GM18526 (cell line): ENCODE results near the gene GCNT4.

Experiments
- POLR2A ChIP-seq: IDR thresholded peaks from 3 replicates; pipeline ENCODE4 v1.6.1; 2011; ENCODE audit not compliant: insufficient read length; ENCODE audit errors: extremely low read depth

The GCNT4 gene

DNA sequence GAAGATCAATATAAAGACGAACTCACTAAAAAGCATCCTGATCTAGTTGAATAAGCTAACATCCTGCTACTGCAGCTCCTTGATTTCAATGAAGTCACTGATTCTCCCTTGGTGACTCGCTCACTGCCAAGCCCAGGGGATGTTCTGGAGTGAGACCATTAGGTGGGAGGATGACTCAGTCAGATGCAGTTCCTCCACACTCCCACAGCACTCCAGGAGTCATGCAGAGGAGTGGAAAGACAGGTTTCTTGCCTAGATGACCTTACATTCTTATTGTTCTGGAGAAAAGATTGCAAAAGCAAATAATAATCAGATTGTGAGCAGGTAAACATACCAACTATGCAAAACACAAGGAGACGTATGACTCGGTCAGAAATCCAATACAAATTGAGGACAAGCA lies 15.3 kb downstream of the GCNT4 start:
- no peak for TF ChIP-seq POLR2A

GRCh38 chr5:75034137-75034739 lies 18.1 kb downstream of the GCNT4 start:
- TF ChIP-seq POLR2A, result no peak

DNA sequence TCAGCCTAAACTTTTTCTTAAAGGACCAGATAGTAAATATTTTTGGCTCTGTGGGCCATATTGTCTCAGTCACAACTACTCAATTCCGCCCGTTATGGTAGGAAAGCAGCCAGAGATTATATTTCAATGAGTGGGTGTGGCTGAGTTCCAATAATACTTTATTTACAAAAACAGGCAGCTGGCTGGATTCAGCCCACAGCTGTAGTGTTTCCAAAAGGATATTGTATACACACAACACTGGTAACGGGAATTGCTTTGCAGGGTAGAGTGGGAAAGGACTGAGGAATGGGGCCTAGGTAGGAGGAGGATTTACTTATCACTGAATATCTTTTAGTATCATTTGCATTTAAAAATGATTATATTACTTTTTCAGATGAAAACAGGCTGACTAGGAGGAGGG lies 21.0 kb downstream of the GCNT4 start:
- TF ChIP-seq POLR2A, result no peak

DNA sequence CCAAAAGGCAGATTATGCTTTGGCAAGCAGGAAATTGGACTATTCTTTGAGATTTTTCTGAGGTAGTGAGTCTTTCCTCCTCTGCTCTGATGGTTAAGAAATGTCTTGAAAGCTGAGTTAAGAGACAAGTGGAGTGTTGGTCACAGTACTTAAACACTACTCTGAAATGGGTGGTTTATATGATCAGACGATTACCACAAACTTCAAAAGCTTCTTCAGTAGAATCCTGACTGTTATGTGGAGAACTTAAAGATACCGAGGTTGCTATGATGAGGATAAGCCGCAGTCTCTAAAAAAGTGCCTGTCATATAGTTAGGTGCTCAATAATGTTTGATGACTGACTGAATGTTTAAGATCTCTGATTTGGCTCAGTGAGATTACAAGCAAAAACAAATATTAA lies 24.3 kb downstream of the GCNT4 start:
- no peak for TF ChIP-seq POLR2A

- no peak for TF ChIP-seq POLR2A
Observed at GRCh38 chr5:75023368-75024159, 28.8 kb downstream of the GCNT4 start.

GRCh38 chr5:75021800-75022199 lies 30.6 kb downstream of the GCNT4 start:
- TF ChIP-seq POLR2A, result no peak

DNA sequence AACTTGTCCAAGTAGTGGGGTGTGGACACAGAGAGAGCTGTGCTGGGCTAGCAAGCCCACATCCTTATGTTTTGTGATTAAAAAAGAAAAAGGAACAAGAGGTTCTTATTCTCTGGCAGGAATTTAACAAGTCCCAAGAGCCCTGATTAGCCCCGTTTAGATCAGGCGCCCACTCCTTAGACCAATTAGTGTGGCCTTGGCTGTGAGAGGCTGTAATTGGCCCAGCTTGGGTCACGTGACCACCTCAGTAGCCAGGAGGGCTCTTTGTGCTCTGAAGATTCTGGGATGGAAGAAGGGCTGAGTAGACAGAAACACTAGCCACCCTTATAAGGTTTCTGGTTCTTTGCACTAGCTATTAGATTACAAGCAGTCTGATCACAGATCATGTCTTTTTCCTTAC lies 31.1 kb downstream of the GCNT4 start:
- TF ChIP-seq POLR2A, result no peak

DNA sequence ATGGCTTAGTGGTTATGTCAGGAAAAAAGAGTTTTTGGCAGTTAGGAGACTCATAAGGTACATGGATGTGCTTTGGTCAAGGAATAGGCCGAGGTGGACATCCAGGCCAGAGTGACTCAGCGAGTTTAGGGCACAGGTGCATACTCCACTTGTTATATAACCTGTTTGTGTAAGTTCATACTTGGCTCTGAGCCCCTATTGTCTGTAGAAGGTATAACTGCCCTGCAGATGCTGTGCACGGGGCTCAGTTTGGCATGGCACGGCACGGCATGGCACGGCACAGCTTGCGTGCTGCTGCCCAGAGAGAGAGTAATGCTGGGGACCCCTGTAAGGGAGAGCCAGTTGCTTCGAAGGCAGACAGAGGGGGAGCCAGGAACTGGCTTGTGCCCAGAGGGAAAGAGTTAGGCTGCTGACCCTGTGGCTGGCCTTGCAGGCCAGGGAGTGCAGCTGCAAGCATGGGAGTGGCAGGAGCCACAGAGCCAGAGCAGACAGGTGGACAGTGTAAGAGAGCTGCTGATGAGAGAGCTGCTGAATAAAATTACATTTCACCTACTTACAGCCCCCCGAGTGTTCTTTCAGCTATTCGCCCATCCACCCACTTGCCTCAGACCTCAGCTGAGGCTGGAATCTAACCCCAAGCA lies 32.2 kb downstream of the GCNT4 start:
- no peak for TF ChIP-seq POLR2A

DNA sequence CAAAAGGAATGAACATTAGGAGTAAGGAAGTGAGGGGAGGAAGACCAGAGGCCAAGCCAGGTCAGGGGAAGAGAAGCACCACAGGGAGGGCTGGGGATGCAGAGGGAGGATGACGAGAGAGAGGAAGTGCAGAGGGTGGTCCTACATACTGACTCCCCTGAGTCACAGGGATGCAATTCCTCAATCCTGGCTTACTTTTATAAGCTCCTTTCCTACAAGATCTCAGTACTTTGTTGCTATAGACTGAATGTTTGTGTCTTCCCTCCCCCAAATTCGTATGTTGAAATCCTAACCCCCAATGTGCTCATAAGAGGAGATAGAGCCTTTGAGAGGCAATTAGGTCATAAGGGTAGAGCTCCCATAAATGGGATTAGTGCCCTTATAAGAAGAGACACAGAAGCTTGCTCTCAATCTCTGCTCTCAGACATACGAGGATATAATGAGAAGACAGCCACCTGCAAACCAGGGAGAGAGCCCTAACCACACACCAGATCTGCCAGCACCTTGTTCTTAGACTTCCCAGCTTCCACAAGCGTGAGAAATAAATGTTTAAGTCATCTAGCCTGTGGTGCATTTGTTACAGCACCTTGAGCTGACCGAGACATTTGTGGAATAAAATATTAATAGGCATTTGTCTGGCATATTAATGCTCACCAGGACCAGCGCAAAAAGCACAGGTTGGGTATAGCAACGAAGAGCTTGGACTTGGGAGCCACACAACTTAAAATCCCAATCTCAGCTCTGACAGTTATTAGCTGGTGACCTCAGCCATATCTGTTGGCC lies 33.4 kb downstream of the GCNT4 start:
- TF ChIP-seq POLR2A, result no peak

DNA sequence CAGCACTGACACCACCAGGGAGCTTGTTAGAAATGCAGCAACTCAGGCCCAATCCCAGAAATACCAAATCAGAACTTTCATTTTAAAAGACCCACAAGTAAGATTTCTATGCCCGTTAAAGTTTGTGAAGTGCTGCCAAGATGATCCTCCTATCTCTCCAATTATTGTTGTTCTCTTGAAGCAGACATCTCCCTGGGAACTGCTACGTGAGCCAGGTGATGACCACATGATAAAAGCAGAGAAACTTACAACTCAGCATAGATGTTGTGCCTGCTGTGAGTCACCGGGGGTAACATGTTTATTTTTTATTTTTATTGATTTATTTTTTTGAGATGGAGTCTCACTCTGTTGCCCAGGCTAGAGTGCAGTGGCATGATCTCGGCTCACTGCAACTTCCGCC lies 34.4 kb downstream of the GCNT4 start:
- TF ChIP-seq POLR2A, result no peak

- no peak for TF ChIP-seq POLR2A
Observed at GRCh38 chr5:75016896-75017295, 35.5 kb downstream of the GCNT4 start.

GRCh38 chr5:75012748-75013147 lies 39.6 kb downstream of the GCNT4 start:
- no peak for TF ChIP-seq POLR2A

- no peak for TF ChIP-seq POLR2A
Observed at GRCh38 chr5:75010838-75011237, 41.5 kb downstream of the GCNT4 start.

DNA sequence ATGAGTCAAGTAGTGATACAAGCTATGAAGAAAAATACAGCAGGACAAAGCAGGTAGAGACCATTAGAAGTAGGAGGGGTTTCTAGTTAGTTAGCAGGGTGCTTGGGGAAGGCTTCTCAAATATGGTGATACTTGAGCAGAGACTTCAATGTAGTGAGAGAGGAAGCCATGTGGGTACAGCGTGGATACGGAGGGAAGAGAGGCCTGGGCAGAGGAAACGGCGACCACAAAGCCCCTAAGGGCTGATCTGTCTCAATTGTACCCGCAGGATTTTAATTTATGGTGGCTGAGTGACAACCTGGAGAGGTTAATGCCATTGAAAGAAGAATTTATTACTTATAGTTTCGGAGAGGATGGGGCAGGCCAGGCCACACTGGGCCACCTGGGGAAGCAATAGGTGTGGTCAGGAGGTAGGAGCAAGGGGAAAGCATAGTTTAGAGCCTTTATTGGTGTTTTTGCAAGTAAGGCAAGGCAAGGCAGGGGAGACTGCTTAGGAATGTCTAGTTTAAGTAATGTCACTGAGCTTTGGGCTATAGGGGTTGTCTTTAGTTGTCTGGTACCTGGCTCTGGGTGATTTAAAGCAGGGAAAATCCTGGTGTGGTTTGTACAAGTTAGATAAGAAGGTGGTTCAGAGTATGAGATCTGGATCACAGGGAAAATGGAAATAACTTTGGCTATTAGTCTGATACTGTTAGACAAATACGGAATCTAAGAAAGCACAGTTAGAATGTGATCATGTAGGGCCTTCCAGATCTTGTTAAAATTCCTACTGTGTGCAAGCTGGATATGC lies 42.6 kb downstream of the GCNT4 start:
- TF ChIP-seq POLR2A, result no peak
